ENCODE results near the gene CHDH. TPM values are rescaled to one million over a fixed set of nuclear protein-coding genes. Genes with fewer than 3 reads are reported as not detected.

The CHDH gene
- polyA plus RNA-seq, 4 donors: 2.4 to 10.0 (median 6.7) TPM

GRCh38 chr3:53826048-53826447, 20.2 kb downstream of the CHDH start:
- no peak for DNase-seq (ENCODE audit: low read depth in 4 of 4, low spot score in 3 of 4)

- no peak for DNase-seq (ENCODE audit: low read depth in 4 of 4, low spot score in 3 of 4)
Observed at GRCh38 chr3:53824795-53825194, 21.4 kb downstream of the CHDH start.

- no peak for DNase-seq (ENCODE audit: low read depth in 4 of 4, low spot score in 3 of 4)
Observed at GRCh38 chr3:53823956-53824657, 22.1 kb downstream of the CHDH start.

- DNase-seq (ENCODE audit: low read depth in 4 of 4, low spot score in 3 of 4): no peak
Observed at GRCh38 chr3:53823026-53823955, 22.9 kb downstream of the CHDH start.

GRCh38 chr3:53822331-53822741, 23.9 kb downstream of the CHDH start:
- no peak for DNase-seq (ENCODE audit: low read depth in 4 of 4, low spot score in 3 of 4)

GRCh38 chr3:53821631-53822121, 24.5 kb downstream of the CHDH start:
- no peak for DNase-seq (ENCODE audit: low read depth in 4 of 4, low spot score in 3 of 4)

- no peak for DNase-seq (ENCODE audit: low read depth in 4 of 4, low spot score in 3 of 4)
Observed at GRCh38 chr3:53820756-53821580, 25.3 kb downstream of the CHDH start.

GRCh38 chr3:53820084-53820483, 26.1 kb downstream of the CHDH start:
- no peak for DNase-seq (ENCODE audit: low read depth in 4 of 4, low spot score in 3 of 4)

- DNase-seq (ENCODE audit: low read depth in 4 of 4, low spot score in 3 of 4): no peak
Observed at GRCh38 chr3:53819163-53819868, 26.9 kb downstream of the CHDH start.

- no peak for DNase-seq (ENCODE audit: low read depth in 4 of 4, low spot score in 3 of 4)
Observed at GRCh38 chr3:53818221-53819162, 27.7 kb downstream of the CHDH start.

- no peak for DNase-seq (ENCODE audit: low read depth in 4 of 4, low spot score in 3 of 4)
Observed at GRCh38 chr3:53817809-53818208, 28.4 kb downstream of the CHDH start.

GRCh38 chr3:53817211-53817610, 29.0 kb downstream of the CHDH start:
- no peak for DNase-seq (ENCODE audit: low read depth in 4 of 4, low spot score in 3 of 4)

GRCh38 chr3:53816425-53816824, 29.8 kb downstream of the CHDH start:
- DNase-seq (ENCODE audit: low read depth in 4 of 4, low spot score in 3 of 4): no peak

- DNase-seq (ENCODE audit: low read depth in 4 of 4, low spot score in 3 of 4): no peak
Observed at GRCh38 chr3:53815651-53816050, 30.6 kb downstream of the CHDH start.

- DNase-seq (ENCODE audit: low read depth in 4 of 4, low spot score in 3 of 4): no peak
Observed at GRCh38 chr3:53815067-53815466, 31.2 kb downstream of the CHDH start.

- DNase-seq (ENCODE audit: low read depth in 4 of 4, low spot score in 3 of 4): no peak
Observed at GRCh38 chr3:53813876-53814275, 32.3 kb downstream of the CHDH start.

GRCh38 chr3:53813229-53813628, 33.0 kb downstream of the CHDH start:
- no peak for DNase-seq (ENCODE audit: low read depth in 4 of 4, low spot score in 3 of 4)

- DNase-seq (ENCODE audit: low read depth in 4 of 4, low spot score in 3 of 4): no peak
Observed at GRCh38 chr3:53812434-53812833, 33.8 kb downstream of the CHDH start.
